Neural cell (in vitro differentiated cells): ENCODE data around the gene KCNH2.

Source experiments
- EZH2 ChIP-seq: fragments of 200-600, 300-800 bp; shearing (Covaris generic), sonication (generic); IDR thresholded peaks from 2 replicates; pipeline ENCODE4 v1.6.1; 2014; ENCODE audit warnings: antibody characterized with exemption, low read length, borderline replicate concordance, mild to moderate bottlenecking; ENCODE audit not compliant: insufficient read depth, poor library complexity, severe bottlenecking
- POLR2AphosphoS5 ChIP-seq: IDR thresholded peaks from 2 replicates; pipeline ENCODE4 v1.6.1; 2012
- REST ChIP-seq: IDR thresholded peaks from 2 replicates; pipeline ENCODE4 v1.6.1; 2012; ENCODE audit warnings: borderline replicate concordance
- TF ChIP-seq, protein P1 (sequence below): fragments of 450-650 bp; IDR thresholded peaks from 2 replicates; pipeline ENCODE4 v1.5.1; 2014; ENCODE audit warnings: antibody characterized with exemption, mild to moderate bottlenecking, moderate library complexity; ENCODE audit not compliant: poor library complexity, severe bottlenecking

GRCh38 chr7:151003572-151003971, 25.5 kb upstream of the KCNH2 start:
- TF ChIP-seq, protein P1, sequence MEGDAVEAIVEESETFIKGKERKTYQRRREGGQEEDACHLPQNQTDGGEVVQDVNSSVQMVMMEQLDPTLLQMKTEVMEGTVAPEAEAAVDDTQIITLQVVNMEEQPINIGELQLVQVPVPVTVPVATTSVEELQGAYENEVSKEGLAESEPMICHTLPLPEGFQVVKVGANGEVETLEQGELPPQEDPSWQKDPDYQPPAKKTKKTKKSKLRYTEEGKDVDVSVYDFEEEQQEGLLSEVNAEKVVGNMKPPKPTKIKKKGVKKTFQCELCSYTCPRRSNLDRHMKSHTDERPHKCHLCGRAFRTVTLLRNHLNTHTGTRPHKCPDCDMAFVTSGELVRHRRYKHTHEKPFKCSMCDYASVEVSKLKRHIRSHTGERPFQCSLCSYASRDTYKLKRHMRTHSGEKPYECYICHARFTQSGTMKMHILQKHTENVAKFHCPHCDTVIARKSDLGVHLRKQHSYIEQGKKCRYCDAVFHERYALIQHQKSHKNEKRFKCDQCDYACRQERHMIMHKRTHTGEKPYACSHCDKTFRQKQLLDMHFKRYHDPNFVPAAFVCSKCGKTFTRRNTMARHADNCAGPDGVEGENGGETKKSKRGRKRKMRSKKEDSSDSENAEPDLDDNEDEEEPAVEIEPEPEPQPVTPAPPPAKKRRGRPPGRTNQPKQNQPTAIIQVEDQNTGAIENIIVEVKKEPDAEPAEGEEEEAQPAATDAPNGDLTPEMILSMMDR, result no peak
- TF ChIP-seq REST (no peak), POLR2AphosphoS5 (no peak), EZH2 (no peak)
